HG03025 (cell line): ENCODE data around the gene ASTN1.

ENCODE experiments used
- ATAC-seq: cut with Tn5 transposase; IDR thresholded peaks from one replicate; pipeline ENCODE4 v1.9.1; 2021; ENCODE audit warnings: mild to moderate bottlenecking, moderate library complexity; ENCODE audit not compliant: unreplicated experiment, low FRiP score

ASTN1 gene

GRCh38 chr1:176885341-176885740 is 279.2 kb downstream of the ASTN1 start:
- no peak for ATAC-seq

GRCh38 chr1:176884911-176885310 is 279.6 kb downstream of the ASTN1 start:
- ATAC-seq: no peak

GRCh38 chr1:176884286-176884685 is 280.2 kb downstream of the ASTN1 start:
- ATAC-seq: no peak

- peak; percentile 60 for ATAC-seq
These were observed 283.4 kb downstream of the ASTN1 start for GRCh38 chr1:176880955-176881595.

GRCh38 chr1:176879784-176880620 is 284.5 kb downstream of the ASTN1 start:
- no peak for ATAC-seq

GRCh38 chr1:176878750-176879536 is 285.6 kb downstream of the ASTN1 start:
- ATAC-seq: no peak

GRCh38 chr1:176877557-176877956 is 287.0 kb downstream of the ASTN1 start:
- no peak for ATAC-seq

- ATAC-seq: no peak
These were observed 287.5 kb downstream of the ASTN1 start for GRCh38 chr1:176876966-176877515.

GRCh38 chr1:176869577-176869976 is 294.9 kb downstream of the ASTN1 start:
- no peak for ATAC-seq

- no peak for ATAC-seq
These were observed 298.3 kb downstream of the ASTN1 start for GRCh38 chr1:176866011-176866714.

- ATAC-seq: no peak
These were observed 300.3 kb downstream of the ASTN1 start for GRCh38 chr1:176864211-176864610.

GRCh38 chr1:176863613-176864012 is 300.9 kb downstream of the ASTN1 start:
- no peak for ATAC-seq

- no peak for ATAC-seq
These were observed 306.0 kb downstream of the ASTN1 start for GRCh38 chr1:176858433-176858916.

GRCh38 chr1:176857632-176858031 is 306.9 kb downstream of the ASTN1 start:
- no peak for ATAC-seq

- ATAC-seq: no peak
These were observed 309.5 kb downstream of the ASTN1 start for GRCh38 chr1:176854758-176855745.

- no peak for ATAC-seq
These were observed 310.4 kb downstream of the ASTN1 start for GRCh38 chr1:176854121-176854520.

- no peak for ATAC-seq
These were observed 311.0 kb downstream of the ASTN1 start for GRCh38 chr1:176853503-176853902.

GRCh38 chr1:176852124-176852523 is 312.4 kb downstream of the ASTN1 start:
- ATAC-seq: no peak

- no peak for ATAC-seq
These were observed 313.6 kb downstream of the ASTN1 start for GRCh38 chr1:176850871-176851270.
